NCI-H2107 (cell line): ENCODE measurements around the gene F2RL3.

Experiments used
- DNase-seq: peaks from one replicate; lab custom pipeline; 2025; lab: John Stamatoyannopoulos, UW

The F2RL3 gene

GRCh38 chr19:16895467-16896145 lies 6.8 kb downstream of the F2RL3 start:
- DNase-seq, result no peak

- DNase-seq, result no peak
Observed at GRCh38 chr19:16896146-16897028, 7.6 kb downstream of the F2RL3 start.

GRCh38 chr19:16897029-16897855 lies 8.4 kb downstream of the F2RL3 start:
- no peak for DNase-seq

- DNase-seq, result no peak
Observed at GRCh38 chr19:16897856-16898161, 9.0 kb downstream of the F2RL3 start.

- DNase-seq, result no peak
Observed at GRCh38 chr19:16898361-16899015, 9.7 kb downstream of the F2RL3 start.

- no peak for DNase-seq
Observed at GRCh38 chr19:16899566-16900075, 10.8 kb downstream of the F2RL3 start.

- no peak for DNase-seq
Observed at GRCh38 chr19:16901491-16902175, 12.8 kb downstream of the F2RL3 start.

- DNase-seq, result no peak
Observed at GRCh38 chr19:16902545-16902944, 13.7 kb downstream of the F2RL3 start.

- DNase-seq, result no peak
Observed at GRCh38 chr19:16903347-16903746, 14.5 kb downstream of the F2RL3 start.

GRCh38 chr19:16904599-16904998 lies 15.8 kb downstream of the F2RL3 start:
- DNase-seq, result no peak

GRCh38 chr19:16908759-16909158 lies 20.0 kb downstream of the F2RL3 start:
- no peak for DNase-seq

GRCh38 chr19:16911046-16911445 lies 22.2 kb downstream of the F2RL3 start:
- DNase-seq, result no peak

GRCh38 chr19:16912780-16913179 lies 24.0 kb downstream of the F2RL3 start:
- no peak for DNase-seq

GRCh38 chr19:16914421-16914820 lies 25.6 kb downstream of the F2RL3 start:
- DNase-seq, result no peak

- no peak for DNase-seq
Observed at GRCh38 chr19:16915135-16915534, 26.3 kb downstream of the F2RL3 start.

GRCh38 chr19:16915734-16916133 lies 26.9 kb downstream of the F2RL3 start:
- no peak for DNase-seq

GRCh38 chr19:16917401-16917800 lies 28.6 kb downstream of the F2RL3 start:
- no peak for DNase-seq

GRCh38 chr19:16919496-16919895 lies 30.7 kb downstream of the F2RL3 start:
- DNase-seq, result no peak

- DNase-seq, result no peak
Observed at GRCh38 chr19:16920816-16921529, 32.2 kb downstream of the F2RL3 start.

GRCh38 chr19:16921766-16922591 lies 33.2 kb downstream of the F2RL3 start:
- no peak for DNase-seq
